ENCODE data around the gene DOCK6. TPM values are rescaled to one million over a fixed set of nuclear protein-coding genes. Genes with fewer than 3 reads are reported as not detected.

Gene DOCK6
- total and polyA plus RNA-seq, 2 of the 13 experiments (the other 11 are each of a cell fraction or from before 2014, with no cell fraction given) = 5.4 to 38.1 TPM

GRCh38 chr19:11176466-11177193 lies 85.7 kb downstream of the DOCK6 start:
- FAIRE-seq (no peak), ATAC-seq (no peak), DNase-seq (ENCODE audit: low spot score) (no peak)
- ChIA-PET CTCF (ENCODE audit: low intra/inter-chr PET ratio, low total read pairs) (no interaction called here), POLR2A (no interaction called here)
- TF ChIP-seq ZFYVE20 (CRISPR knock-in tag; IDR thresholded peaks at IDR 0.05; ENCODE audit: borderline replicate concordance, low read depth) = no peak
- no peak for TF ChIP-seq SP4 (CRISPR knock-in tag; IDR thresholded peaks at IDR 0.05)
- TF ChIP-seq, protein P1, sequence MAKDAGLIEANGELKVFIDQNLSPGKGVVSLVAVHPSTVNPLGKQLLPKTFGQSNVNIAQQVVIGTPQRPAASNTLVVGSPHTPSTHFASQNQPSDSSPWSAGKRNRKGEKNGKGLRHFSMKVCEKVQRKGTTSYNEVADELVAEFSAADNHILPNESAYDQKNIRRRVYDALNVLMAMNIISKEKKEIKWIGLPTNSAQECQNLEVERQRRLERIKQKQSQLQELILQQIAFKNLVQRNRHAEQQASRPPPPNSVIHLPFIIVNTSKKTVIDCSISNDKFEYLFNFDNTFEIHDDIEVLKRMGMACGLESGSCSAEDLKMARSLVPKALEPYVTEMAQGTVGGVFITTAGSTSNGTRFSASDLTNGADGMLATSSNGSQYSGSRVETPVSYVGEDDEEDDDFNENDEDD (CRISPR knock-in tag; IDR thresholded peaks at IDR 0.05; ENCODE audit: borderline replicate concordance) = no peak
- TF ChIP-seq ZNF253 (CRISPR knock-in tag; IDR thresholded peaks at IDR 0.05; ENCODE audit: borderline replicate concordance) = no peak
- TF ChIP-seq, protein P2, sequence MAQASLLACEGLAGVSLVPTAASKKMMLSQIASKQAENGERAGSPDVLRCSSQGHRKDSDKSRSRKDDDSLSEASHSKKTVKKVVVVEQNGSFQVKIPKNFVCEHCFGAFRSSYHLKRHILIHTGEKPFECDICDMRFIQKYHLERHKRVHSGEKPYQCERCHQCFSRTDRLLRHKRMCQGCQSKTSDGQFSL (CRISPR knock-in tag; IDR thresholded peaks at IDR 0.05) = no peak
- no peak for TF ChIP-seq ZNF543 (CRISPR knock-in tag; IDR thresholded peaks at IDR 0.05)
- no peak for TF ChIP-seq ARHGAP35 (CRISPR knock-in tag; IDR thresholded peaks at IDR 0.05; ENCODE audit: borderline replicate concordance)
- no peak for TF ChIP-seq U2AF2 (IDR thresholded peaks at IDR 0.05; ENCODE audit: low read depth, low read length)
- TF ChIP-seq, protein P3, sequence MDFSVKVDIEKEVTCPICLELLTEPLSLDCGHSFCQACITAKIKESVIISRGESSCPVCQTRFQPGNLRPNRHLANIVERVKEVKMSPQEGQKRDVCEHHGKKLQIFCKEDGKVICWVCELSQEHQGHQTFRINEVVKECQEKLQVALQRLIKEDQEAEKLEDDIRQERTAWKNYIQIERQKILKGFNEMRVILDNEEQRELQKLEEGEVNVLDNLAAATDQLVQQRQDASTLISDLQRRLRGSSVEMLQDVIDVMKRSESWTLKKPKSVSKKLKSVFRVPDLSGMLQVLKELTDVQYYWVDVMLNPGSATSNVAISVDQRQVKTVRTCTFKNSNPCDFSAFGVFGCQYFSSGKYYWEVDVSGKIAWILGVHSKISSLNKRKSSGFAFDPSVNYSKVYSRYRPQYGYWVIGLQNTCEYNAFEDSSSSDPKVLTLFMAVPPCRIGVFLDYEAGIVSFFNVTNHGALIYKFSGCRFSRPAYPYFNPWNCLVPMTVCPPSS (IDR thresholded peaks at IDR 0.05) = no peak
- no peak for TF ChIP-seq NFE2L2 (IDR thresholded peaks at IDR 0.05; ENCODE audit: low read length)
- TF ChIP-seq RBAK (CRISPR knock-in tag; IDR thresholded peaks at IDR 0.05) = no peak
- Histone ChIP-seq H3K9ac (ENCODE audit: insufficient read depth, low read depth, low read length) (no peak overlapping the region), H4K20me1 (ENCODE audit: insufficient read depth, low read length) (no peaks in the 10 kb centered on the region), H3K4me3 (replicated peaks in 1 of 3; ENCODE audit: insufficient read depth in 1 of 3, low read depth in 2 of 3, low read length in 3 of 3) (no peak overlapping the region), H3K36me3 (replicated peaks in 1 of 2; ENCODE audit: control insufficient read depth in 1 of 2, insufficient read depth in 2 of 2, low read length in 2 of 2) (peaks cover 3 to 22% of the 10 kb centered on the region in 2 experiments; a peak in 3 of 5 replicates), H2AFZ (ENCODE audit: low read length) (no peak overlapping the region), H3K9me3 (ENCODE audit: low read length) (no peaks in the 10 kb centered on the region), H3K4me2 (ENCODE audit: low read depth, low read length) (no peak overlapping the region), H3K79me2 (ENCODE audit: insufficient read depth, low read length) (no peaks in the 10 kb centered on the region), H3K27me3 (ENCODE audit: control insufficient read depth in 1 of 2, insufficient read depth in 2 of 2, low read length in 2 of 2) (no peaks in the 10 kb centered on the region), H3K4me1 (ENCODE audit: insufficient read depth, low read length) (peaks cover 8% of the 10 kb centered on the region; the same call in 1 of the 2 replicates), H3K27ac (ENCODE audit: extremely low read length, insufficient read depth, low read length) (no peak overlapping the region)
- in situ Hi-C loops (cut with HindIII; ENCODE audit: extremely low pct_ligation_motif_present, low pct_unique_long_range_greater_than_20kb) (no loop called here), intact Hi-C loops (cut with micrococcal nuclease; ENCODE audit: unreplicated experiment) (no loop called here)
- WGBS (ENCODE audit: low lambda C conversion rate) = 94% methylated on average over 15 of the region's 18 CpGs
- BruUV-seq (replicated peaks) = no TSS peak

Measured in HepG2 (cell line).